Upper lobe of right lung (tissue), 1 donor: ENCODE results near the gene DNAH3. TPM values are rescaled to one million over a fixed set of nuclear protein-coding genes. Genes with fewer than 3 reads are reported as not detected.

Experiments
- ATAC-seq: fragments of 200-7000 bp; cut with Tn5 transposase; one replicate; pipeline ENCODE4 v1.9.1; 2020; ENCODE audit warnings: mild to moderate bottlenecking, moderate library complexity
- DNase-seq: peaks from one replicate; pipeline ENCODE4 v3.0.0-alpha.2; 2020
- H3K27ac ChIP-seq: fragments of 200-600 bp; one replicate; pipeline ENCODE4 v1.8.0; 2022
- H3K27me3 ChIP-seq: fragments of 200-600 bp; one replicate; pipeline ENCODE4 v1.8.0; 2022; ENCODE audit warnings: mild to moderate bottlenecking
- H3K36me3 ChIP-seq: fragments of 200-600 bp; one replicate; pipeline ENCODE4 v1.8.0; 2022
- H3K4me1 ChIP-seq: fragments of 200-600 bp; one replicate; pipeline ENCODE4 v1.8.0; 2022
- H3K4me3 ChIP-seq: fragments of 200-600 bp; one replicate; pipeline ENCODE4 v1.8.0; 2022; ENCODE audit warnings: mild to moderate bottlenecking
- H3K9me3 ChIP-seq: fragments of 200-600 bp; one replicate; pipeline ENCODE4 v1.8.0; 2022
- intact Hi-C: fragments of 100-400 bp; cut with DNase I; formaldehyde crosslinking; loops from one replicate; pipeline ENCODE4 v1.11.0; 2022
- total RNA-seq: library from RNA; stranded (reverse); fragmentation: NEBNext Ultra II Directional; extraction: Animal tissue kit (Norgen Biotek cat#: 25700); gene quantifications from one replicate; pipeline ENCODE4 v1.2.1, GENCODE V29; 2021
- TF ChIP-seq, protein P1 (sequence below): fragments of 200-600 bp; IDR thresholded peaks from one replicate; pipeline ENCODE4 v1.8.0; 2022; ENCODE audit warnings: antibody characterized with exemption
- donor health status: DM: no; HTN: yes; CAD: no; lungs with severe emphysema.

DNAH3 gene
- total RNA-seq, 1 donor from 2014 or later = 0.06 TPM

DNA sequence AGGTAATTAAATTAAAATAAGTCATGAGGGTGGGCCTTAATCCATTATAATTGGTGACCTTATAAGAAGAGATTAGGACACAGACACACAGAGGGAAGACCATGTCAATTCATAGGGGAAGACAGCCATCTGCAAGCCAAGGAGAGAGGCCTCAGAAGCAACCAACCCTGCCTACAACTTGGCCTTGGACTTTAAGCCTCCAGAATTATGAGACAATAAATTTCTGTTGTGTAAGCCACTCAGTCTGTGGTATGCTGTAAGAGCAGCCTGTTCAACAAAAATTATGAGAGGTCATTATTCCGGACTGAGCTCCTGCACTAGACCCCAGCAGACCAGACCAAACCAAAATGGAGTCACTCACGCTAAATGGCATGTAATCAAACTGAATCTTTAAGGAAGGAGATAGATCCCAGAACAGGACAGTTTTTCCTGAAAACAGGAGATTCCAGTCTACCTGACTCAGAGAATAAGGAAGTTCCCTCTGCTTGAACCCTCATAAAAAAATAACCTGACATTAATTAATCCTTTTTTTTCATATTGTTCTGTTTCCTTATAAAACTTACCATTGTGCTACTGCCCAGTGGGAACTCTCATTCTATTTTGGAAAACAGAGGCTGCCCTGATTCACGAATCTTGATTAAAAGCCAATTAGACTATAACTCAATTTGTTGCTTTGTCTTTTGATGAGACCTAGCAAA, 74.3 kb downstream of the DNAH3 start:
- TF ChIP-seq, protein P1, sequence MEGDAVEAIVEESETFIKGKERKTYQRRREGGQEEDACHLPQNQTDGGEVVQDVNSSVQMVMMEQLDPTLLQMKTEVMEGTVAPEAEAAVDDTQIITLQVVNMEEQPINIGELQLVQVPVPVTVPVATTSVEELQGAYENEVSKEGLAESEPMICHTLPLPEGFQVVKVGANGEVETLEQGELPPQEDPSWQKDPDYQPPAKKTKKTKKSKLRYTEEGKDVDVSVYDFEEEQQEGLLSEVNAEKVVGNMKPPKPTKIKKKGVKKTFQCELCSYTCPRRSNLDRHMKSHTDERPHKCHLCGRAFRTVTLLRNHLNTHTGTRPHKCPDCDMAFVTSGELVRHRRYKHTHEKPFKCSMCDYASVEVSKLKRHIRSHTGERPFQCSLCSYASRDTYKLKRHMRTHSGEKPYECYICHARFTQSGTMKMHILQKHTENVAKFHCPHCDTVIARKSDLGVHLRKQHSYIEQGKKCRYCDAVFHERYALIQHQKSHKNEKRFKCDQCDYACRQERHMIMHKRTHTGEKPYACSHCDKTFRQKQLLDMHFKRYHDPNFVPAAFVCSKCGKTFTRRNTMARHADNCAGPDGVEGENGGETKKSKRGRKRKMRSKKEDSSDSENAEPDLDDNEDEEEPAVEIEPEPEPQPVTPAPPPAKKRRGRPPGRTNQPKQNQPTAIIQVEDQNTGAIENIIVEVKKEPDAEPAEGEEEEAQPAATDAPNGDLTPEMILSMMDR = no peak
- no peaks in the 10 kb centered on the region for H3K4me1 ChIP-seq
- DNase-seq (no peak), ATAC-seq (no peak)
- H3K9me3 ChIP-seq = no peaks in the 10 kb centered on the region
- H3K27ac ChIP-seq = no peak overlapping the region
- no peaks in the 10 kb centered on the region for H3K36me3 ChIP-seq
- intact Hi-C loops = no loop called here
- no peaks in the 10 kb centered on the region for H3K27me3 ChIP-seq
- H3K4me3 ChIP-seq = no peak overlapping the region

- ATAC-seq = no peak
- no peak for DNase-seq
- intact Hi-C loops = no loop called here
Observed at GRCh38 chr16:21075252-21075651, 75.4 kb downstream of the DNAH3 start.

GRCh38 chr16:21072976-21073375, 77.7 kb downstream of the DNAH3 start:
- ATAC-seq (no peak), DNase-seq (no peak)
- Histone ChIP-seq H3K4me1 (no peaks in the 10 kb centered on the region), H3K27me3 (no peaks in the 10 kb centered on the region), H3K4me3 (no peak overlapping the region), H3K36me3 (no peaks in the 10 kb centered on the region), H3K9me3 (no peaks in the 10 kb centered on the region), H3K27ac (no peak overlapping the region)
- intact Hi-C loops = no loop called here
- TF ChIP-seq, protein P1 = no peak

More at GRCh38 chr16:21075252-21075651, 75.4 kb downstream of the DNAH3 start:
- no peaks in the 10 kb centered on the region for H3K36me3 ChIP-seq
- H3K4me1 ChIP-seq = no peaks in the 10 kb centered on the region
- H3K27me3 ChIP-seq = no peaks in the 10 kb centered on the region
- no peaks in the 10 kb centered on the region for H3K9me3 ChIP-seq
- no peak overlapping the region for H3K27ac ChIP-seq
- H3K4me3 ChIP-seq = no peak overlapping the region
- TF ChIP-seq, protein P1 = no peak

- no peak for ATAC-seq
- no peaks in the 10 kb centered on the region for H3K27me3 ChIP-seq
- H3K36me3 ChIP-seq = no peaks in the 10 kb centered on the region
- H3K4me3 ChIP-seq = no peak overlapping the region
- DNase-seq = no peak
- no peaks in the 10 kb centered on the region for H3K9me3 ChIP-seq
- no peaks in the 10 kb centered on the region for H3K4me1 ChIP-seq
- H3K27ac ChIP-seq = no peak overlapping the region
- TF ChIP-seq, protein P1 = no peak
- intact Hi-C loops = no loop called here
Observed at GRCh38 chr16:21071741-21072140, 78.9 kb downstream of the DNAH3 start.

- Histone ChIP-seq H3K36me3 (no peaks in the 10 kb centered on the region), H3K4me1 (no peaks in the 10 kb centered on the region), H3K27me3 (no peaks in the 10 kb centered on the region), H3K9me3 (no peaks in the 10 kb centered on the region), H3K4me3 (no peak overlapping the region), H3K27ac (no peak overlapping the region)
- intact Hi-C loops = no loop called here
- TF ChIP-seq, protein P1 = no peak
- DNase-seq = no peak
- ATAC-seq = no peak
Observed at GRCh38 chr16:21070564-21070963, 80.1 kb downstream of the DNAH3 start.
